ENCODE measurements around the gene BRIP1. TPM values are rescaled to one million over a fixed set of nuclear protein-coding genes. Genes with fewer than 3 reads are reported as not detected.

The BRIP1 gene
- total RNA-seq, 3 donors from 2014 or later, result 0.89 to 7.4 (median 3.2) TPM

DNA sequence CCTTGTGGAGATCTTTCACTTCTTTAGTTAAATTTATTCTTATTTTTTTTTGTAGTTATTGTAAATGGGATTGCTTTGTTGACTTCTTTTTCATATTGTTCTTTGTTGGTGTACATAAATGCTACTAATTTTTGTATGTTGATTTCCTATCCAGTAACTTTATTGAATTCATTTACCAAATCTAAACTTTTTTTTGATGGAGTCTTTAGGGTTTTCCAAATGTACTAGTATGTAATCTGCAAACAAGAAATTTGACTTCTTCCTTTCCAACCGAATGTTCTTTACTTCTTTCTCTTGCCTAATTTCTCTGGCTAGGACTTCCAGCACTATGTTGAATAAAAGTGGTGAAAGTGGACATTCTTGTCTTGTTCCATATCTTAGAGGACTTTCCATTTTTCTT, 230.5 kb downstream of the BRIP1 start:
- Histone ChIP-seq H3K4me3 (no peak overlapping the region), H3K9me3 (no peaks in the 10 kb centered on the region), H3K36me3 (ENCODE audit: low read depth) (no peaks in the 10 kb centered on the region), H3K4me1 (ENCODE audit: low read depth) (no peaks in the 10 kb centered on the region)
- TF ChIP-seq, protein P1, sequence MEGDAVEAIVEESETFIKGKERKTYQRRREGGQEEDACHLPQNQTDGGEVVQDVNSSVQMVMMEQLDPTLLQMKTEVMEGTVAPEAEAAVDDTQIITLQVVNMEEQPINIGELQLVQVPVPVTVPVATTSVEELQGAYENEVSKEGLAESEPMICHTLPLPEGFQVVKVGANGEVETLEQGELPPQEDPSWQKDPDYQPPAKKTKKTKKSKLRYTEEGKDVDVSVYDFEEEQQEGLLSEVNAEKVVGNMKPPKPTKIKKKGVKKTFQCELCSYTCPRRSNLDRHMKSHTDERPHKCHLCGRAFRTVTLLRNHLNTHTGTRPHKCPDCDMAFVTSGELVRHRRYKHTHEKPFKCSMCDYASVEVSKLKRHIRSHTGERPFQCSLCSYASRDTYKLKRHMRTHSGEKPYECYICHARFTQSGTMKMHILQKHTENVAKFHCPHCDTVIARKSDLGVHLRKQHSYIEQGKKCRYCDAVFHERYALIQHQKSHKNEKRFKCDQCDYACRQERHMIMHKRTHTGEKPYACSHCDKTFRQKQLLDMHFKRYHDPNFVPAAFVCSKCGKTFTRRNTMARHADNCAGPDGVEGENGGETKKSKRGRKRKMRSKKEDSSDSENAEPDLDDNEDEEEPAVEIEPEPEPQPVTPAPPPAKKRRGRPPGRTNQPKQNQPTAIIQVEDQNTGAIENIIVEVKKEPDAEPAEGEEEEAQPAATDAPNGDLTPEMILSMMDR (IDR thresholded peaks at IDR 0.05), result no peak
- intact Hi-C loops (cut with DNase I, micrococcal nuclease), result loop anchor here in 1 of 2 donors (10.0 kb wide), 1 partner anchor 202 kb away; no protein-coding TSS in a partner anchor
- ATAC-seq (no peak), DNase-seq (no peak)

DNA sequence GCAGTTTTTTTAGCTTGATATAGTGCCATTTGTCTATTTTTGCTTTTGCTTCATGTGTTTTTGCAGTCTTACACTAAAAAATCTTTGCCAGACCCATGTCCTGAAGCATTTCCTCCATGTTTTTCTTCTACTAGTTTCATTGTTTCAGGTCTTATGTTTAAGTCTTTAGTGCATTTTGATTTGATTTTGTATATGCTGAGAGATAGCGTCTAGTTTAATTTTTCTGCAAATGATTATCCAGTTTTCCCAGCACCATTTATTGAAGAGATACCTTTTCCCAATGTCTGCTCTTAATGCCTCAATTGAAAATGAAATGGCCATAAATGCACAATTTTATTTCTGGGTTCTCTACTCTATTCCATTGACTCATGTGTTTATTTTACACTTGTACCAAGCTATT, 231.5 kb downstream of the BRIP1 start:
- Histone ChIP-seq H3K4me3 (no peak overlapping the region), H3K9me3 (no peaks in the 10 kb centered on the region), H3K4me1 (ENCODE audit: low read depth) (no peaks in the 10 kb centered on the region), H3K36me3 (ENCODE audit: low read depth) (no peaks in the 10 kb centered on the region)
- ATAC-seq, result no peak
- intact Hi-C loops (cut with DNase I, micrococcal nuclease), result loop anchor here in 1 of 2 donors (10.0 kb wide), 1 partner anchor 203 kb away; no protein-coding TSS in a partner anchor
- TF ChIP-seq, protein P1 (IDR thresholded peaks at IDR 0.05), result no peak
- DNase-seq, result no peak

Other genes with a start within 250 kb of the BRIP1 start
- gene INTS2, start 64.5 kb upstream of the BRIP1 start, total RNA-seq, result 10 to 100 TPM in 2 of 3 donors, 1 to 10 TPM in 1; 9.2 to 12.0 (median 11.7) TPM
- gene MED13, start 201.8 kb upstream of the BRIP1 start, total RNA-seq, result 100 to 1,000 TPM in 1 of 3 donors, 10 to 100 TPM in 2; 71.1 to 104 (median 82.4) TPM

All from mucosa of descending colon (tissue), 3 donors.